Kidney (tissue), 14 donors: ENCODE data around the gene RELL2. TPM values are rescaled to one million over a fixed set of nuclear protein-coding genes. Genes with fewer than 3 reads are reported as not detected.
A peak's percentile ranks its signal among the peaks of the same experiment; 100 is the strongest.

Experiments used
- DNase-seq, 5 donors: peaks; one replicate each; pipeline ENCODE4 v3.0.0-alpha.2; 2013 to 2020
- FAIRE-seq: peaks from 2 replicates; lab custom pipeline; 2012; peaks lifted over from hg19 to GRCh38; lab: Jason Lieb, UNC
- H3K27ac ChIP-seq, 2 donors: one replicate each; pipeline ENCODE4 v1.7.0; 2013; ENCODE audit warnings: low read depth in 2 of 2, low read length in 2 of 2, inconsistent platforms in 1 of 2
- H3K27me3 ChIP-seq: one replicate; pipeline ENCODE4 v1.7.1; 2013; ENCODE audit warnings: low read length, inconsistent platforms; ENCODE audit not compliant: control insufficient read depth, insufficient read depth
- H3K36me3 ChIP-seq, 3 donors: one replicate each; pipeline versions ENCODE4 v1.7.0 to v1.7.1; 2013; ENCODE audit warnings: low read length in 3 of 3, control low read depth in 1 of 3, inconsistent platforms in 1 of 3; ENCODE audit not compliant: insufficient read depth in 3 of 3, control insufficient read depth in 2 of 3
- H3K4me1 ChIP-seq, 3 donors: one replicate each; pipeline versions ENCODE4 v1.7.0 to v1.7.1; 2013; ENCODE audit warnings: low read length in 3 of 3, inconsistent platforms in 1 of 3, low read depth in 1 of 3; ENCODE audit not compliant: control insufficient read depth in 2 of 3, insufficient read depth in 2 of 3
- H3K4me3 ChIP-seq, 3 donors: one replicate each; pipeline versions ENCODE4 v1.7.0 to v1.8.1; 2013; ENCODE audit warnings: low read length in 3 of 3, control low read depth in 1 of 3, inconsistent platforms in 1 of 3
- H3K9ac ChIP-seq, 3 donors: one replicate each; pipeline versions ENCODE4 v1.7.0 to v1.7.1; 2013; ENCODE audit warnings: low read length in 3 of 3, control low read depth in 1 of 3, inconsistent platforms in 1 of 3
- H3K9me3 ChIP-seq, 3 donors: one replicate each; pipeline versions ENCODE4 v1.7.0 to v1.7.1; 2013; ENCODE audit warnings: low read length in 3 of 3, control low read depth in 1 of 3, inconsistent platforms in 1 of 3; ENCODE audit not compliant: control insufficient read depth in 2 of 3, insufficient read depth in 1 of 3
- CTCF ChIP-seq: IDR thresholded peaks from 3 replicates; pipeline ENCODE4 v1.5.1; 2012; ENCODE audit warnings: mild to moderate bottlenecking, moderate library complexity, borderline replicate concordance; ENCODE audit not compliant: insufficient read depth; ENCODE audit errors: extremely low read depth
- intact Hi-C: fragments of 100-400 bp; cut with DNase I; formaldehyde crosslinking; loops from one replicate; pipeline ENCODE4 v1.11.1; 2022
- polyA plus RNA-seq: library from polyadenylated mRNA; stranded (reverse); fragments of 350-450 nt; fragmentation: Illumina TruSeq; extraction: RNeasy Lipid Tissue Mini Kit (QIAGEN cat#74804); gene quantifications from one replicate; pipeline ENCODE4 v1.2.3, GENCODE V29; 2014; ENCODE audit warnings: low read depth, low replicate concordance; ENCODE audit not compliant: insufficient read depth
- total RNA-seq: library from RNA; stranded (reverse); fragmentation: NEBNext Ultra II Directional; extraction: Animal tissue kit (Norgen Biotek cat#: 25700); gene quantifications from one replicate; pipeline ENCODE4 v1.2.1, GENCODE V29; 2021
- donor health status: control.
- donor health status: control.
- donor health status: control.
- donor health status: control.
- donor health status: control.
- donor health status: DM: yes; HTN: yes; CAD: no.
- donor health status: Normal renal cell carcinoma (clear cell type).

RELL2 gene
- total and polyA plus RNA-seq, 2 donors from 2014 or later = 3.0 to 8.2 TPM

DNA sequence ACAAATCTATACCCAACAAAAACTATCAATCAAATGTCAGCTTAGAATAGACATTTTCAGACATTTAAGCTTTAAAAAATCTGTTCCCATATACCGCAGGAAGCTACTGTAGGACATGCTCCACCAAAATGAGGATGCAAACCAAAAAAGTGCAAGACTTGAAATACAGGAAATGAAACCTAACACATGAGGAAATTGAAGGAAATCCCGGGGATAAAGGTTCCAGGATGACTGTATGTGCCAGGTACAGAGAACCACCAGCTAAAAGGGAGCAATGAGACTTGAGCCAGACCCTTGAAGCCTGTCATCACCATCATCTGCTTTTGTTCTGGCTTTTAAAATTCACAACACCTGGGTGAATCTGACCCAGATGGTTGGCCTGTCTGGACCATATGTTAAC, 39.4 kb upstream of the RELL2 start:
- DNase-seq (no peak), FAIRE-seq (no peak)

DNA sequence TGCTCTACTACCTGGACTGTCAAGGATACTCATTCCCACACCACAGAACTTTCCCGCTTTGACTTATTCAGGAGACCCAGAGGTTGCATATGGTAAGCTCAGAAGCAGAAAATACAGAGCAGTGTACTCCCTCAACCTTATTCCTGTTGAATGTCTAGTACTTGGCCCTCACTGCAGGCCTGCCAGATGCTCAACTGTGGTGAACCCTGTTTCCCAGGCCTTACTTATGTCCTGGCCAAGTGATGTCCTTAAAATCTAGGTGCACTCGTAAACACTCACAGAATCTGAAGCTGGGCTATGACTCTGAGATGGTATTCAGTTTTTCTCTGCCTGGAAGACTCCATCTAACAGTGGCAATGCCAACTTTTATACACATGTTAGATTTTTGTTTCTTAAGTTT, 39.0 kb upstream of the RELL2 start:
- H3K27me3 ChIP-seq = no peaks in the 10 kb centered on the region
- peaks cover 0 to 10% (median 0%) of the 10 kb centered on the region in 3 donors for H3K4me1 ChIP-seq
- TF ChIP-seq CTCF = no peak
- FAIRE-seq = no peak
- intact Hi-C loops = no loop called here
- H3K9me3 ChIP-seq = no peaks in the 10 kb centered on the region
- H3K4me3 ChIP-seq = no peak overlapping the region
- DNase-seq = no peak
- H3K36me3 ChIP-seq = no peaks in the 10 kb centered on the region
- no peak overlapping the region for H3K9ac ChIP-seq
- H3K27ac ChIP-seq = no peak overlapping the region

More for the DNA sequence above, 39.4 kb upstream of the RELL2 start:
- H3K9ac ChIP-seq = no peak overlapping the region
- H3K4me1 ChIP-seq = peaks cover 0 to 10% (median 0%) of the 10 kb centered on the region in 3 donors
- no peaks in the 10 kb centered on the region for H3K36me3 ChIP-seq
- H3K27me3 ChIP-seq = no peaks in the 10 kb centered on the region
- intact Hi-C loops = no loop called here
- no peaks in the 10 kb centered on the region for H3K9me3 ChIP-seq
- TF ChIP-seq CTCF = no peak
- no peak overlapping the region for H3K4me3 ChIP-seq
- H3K27ac ChIP-seq = no peak overlapping the region

DNA sequence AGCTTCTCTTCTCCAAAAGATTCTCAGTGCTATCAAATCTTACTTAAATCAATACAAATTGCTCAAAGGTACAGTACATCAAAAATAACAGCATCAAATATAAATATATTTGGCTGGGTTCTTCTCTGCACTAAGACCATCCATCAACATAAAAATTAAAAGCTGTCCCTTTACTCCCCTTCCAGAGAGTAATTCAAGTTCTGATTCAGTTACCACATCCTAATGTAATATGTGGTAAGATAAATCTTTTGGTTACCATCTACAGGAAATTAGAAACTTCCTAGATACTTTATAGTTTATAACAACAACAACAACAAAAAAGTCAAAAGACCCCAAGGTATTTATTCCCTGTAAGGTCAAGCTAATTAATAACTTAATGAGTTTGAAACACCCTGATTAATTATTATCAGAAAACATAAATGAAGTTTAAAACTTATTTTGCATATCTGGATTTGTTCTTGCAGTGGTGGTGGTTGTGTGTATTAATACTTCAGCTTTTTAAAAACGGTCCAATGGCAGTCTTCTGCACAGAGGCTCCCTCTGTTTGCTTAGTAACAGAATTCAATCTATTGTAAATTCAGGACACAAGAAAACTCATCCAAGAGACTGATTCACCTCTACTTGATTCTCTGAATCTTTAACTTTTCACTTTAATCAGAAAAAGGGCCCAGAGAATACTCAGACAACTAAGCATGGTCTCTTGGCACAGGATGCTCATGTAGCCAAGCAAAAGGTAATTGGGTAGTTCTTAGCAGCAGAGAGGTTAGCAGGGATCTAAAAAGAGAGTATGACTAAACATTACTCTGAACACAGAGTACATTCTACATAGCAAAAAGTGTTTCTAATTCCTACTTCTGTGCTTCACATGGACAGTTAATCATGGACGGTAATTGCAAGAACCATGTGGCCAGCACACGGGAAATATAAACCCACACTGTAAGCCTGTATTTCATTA, 38.1 kb upstream of the RELL2 start:
- TF ChIP-seq CTCF = no peak
- no peak for FAIRE-seq
- Histone ChIP-seq H3K4me1 (peaks cover 0 to 10% (median 0%) of the 10 kb centered on the region in 3 donors), H3K27ac (peak overlapping the region in 1 of 2 donors; percentile 32), H3K27me3 (no peaks in the 10 kb centered on the region), H3K9me3 (no peaks in the 10 kb centered on the region), H3K9ac (no peak overlapping the region), H3K36me3 (no peaks in the 10 kb centered on the region), H3K4me3 (no peak overlapping the region)
- intact Hi-C loops = no loop called here
- DNase-seq = no peak
